CD8-positive, alpha-beta memory T cell (primary cell): ENCODE data around the gene PITPNM2. TPM values are rescaled to one million over a fixed set of nuclear protein-coding genes. Genes with fewer than 3 reads are reported as not detected.
"Not testable (repeated sequence)": the region's sequence is repeated elsewhere in the genome, so short reads cannot be mapped to it uniquely, and the experiment has no call there.

Experiments used
- CTCF ChIA-PET: fragments of 350-600 bp; sonication (Branson Sonifier 250); formaldehyde crosslinking; loops from one replicate; lab custom pipeline; 2021; ENCODE audit warnings: antibody characterized with exemption; lab: Charles Lee
- POLR2A ChIA-PET: fragments of 350-600 bp; sonication (Branson Sonifier 250); formaldehyde crosslinking; loops from one replicate; lab custom pipeline; 2021; ENCODE audit warnings: antibody characterized with exemption; lab: Charles Lee
- DNase-seq, 5 donors: peaks; one replicate each; pipeline versions ENCODE4 v3.0.0 to v3.0.0-alpha.2; 2020 to 2022; ENCODE audit warnings: mixed read lengths in 1 of 5
- H3K27ac ChIP-seq: one replicate; pipeline ENCODE4 v1.7.0; 2013; ENCODE audit warnings: low read depth, mild to moderate bottlenecking, low read length, moderate library complexity
- H3K27me3 ChIP-seq: 2 replicates; pipeline ENCODE4 v1.7.0; 2013; ENCODE audit warnings: low read length, mild to moderate bottlenecking; ENCODE audit not compliant: insufficient read depth, poor library complexity, severe bottlenecking
- H3K36me3 ChIP-seq: 2 replicates; pipeline ENCODE4 v1.7.0; 2013; ENCODE audit warnings: mild to moderate bottlenecking, low read length, moderate library complexity; ENCODE audit not compliant: insufficient read depth
- H3K4me1 ChIP-seq: 2 replicates; pipeline ENCODE4 v1.7.0; 2013; ENCODE audit warnings: mild to moderate bottlenecking, low read length, moderate library complexity; ENCODE audit not compliant: insufficient read depth
- H3K4me3 ChIP-seq: 2 replicates; pipeline ENCODE4 v1.7.0; 2013; ENCODE audit warnings: mild to moderate bottlenecking, low read length
- H3K9me3 ChIP-seq: 2 replicates; pipeline ENCODE4 v1.7.0; 2013; ENCODE audit warnings: mild to moderate bottlenecking, low read length
- H3K27ac Mint-ChIP-seq, 8 donors: one replicate each; pipeline ENCODE4 v1.8.0; 2020 to 2021; ENCODE audit warnings: mixed read lengths in 8 of 8, mild to moderate bottlenecking in 6 of 8, inconsistent platforms in 3 of 8, moderate library complexity in 3 of 8
- H3K27me3 Mint-ChIP-seq, 2 donors: one replicate each; pipeline ENCODE4 v1.8.0; 2020 to 2021; ENCODE audit warnings: mixed read lengths in 2 of 2, mild to moderate bottlenecking in 1 of 2, moderate library complexity in 1 of 2
- H3K36me3 Mint-ChIP-seq, 3 donors: one replicate each; pipeline ENCODE4 v1.8.0; 2020 to 2021; ENCODE audit warnings: mixed read lengths in 3 of 3, inconsistent platforms in 1 of 3, mild to moderate bottlenecking in 1 of 3
- H3K4me1 Mint-ChIP-seq, 3 donors: one replicate each; pipeline ENCODE4 v1.8.0; 2020 to 2021; ENCODE audit warnings: mixed read lengths in 3 of 3, inconsistent platforms in 1 of 3, mild to moderate bottlenecking in 1 of 3
- H3K4me3 Mint-ChIP-seq, 7 donors: one replicate each; pipeline ENCODE4 v1.8.0; 2020 to 2021; ENCODE audit warnings: mixed read lengths in 7 of 7, mild to moderate bottlenecking in 6 of 7, moderate library complexity in 4 of 7, inconsistent platforms in 2 of 7
- H3K9me3 Mint-ChIP-seq, 5 donors: one replicate each; pipeline ENCODE4 v1.8.0; 2020 to 2022; ENCODE audit warnings: mixed read lengths in 5 of 5, mild to moderate bottlenecking in 3 of 5, moderate library complexity in 2 of 5, inconsistent platforms in 1 of 5
- polyA plus RNA-seq: library from polyadenylated mRNA; unstranded; fragments of 300-500 nt; fragmentation: Illumina TruSeq; gene quantifications from one replicate; pipeline ENCODE4 v1.2.3, GENCODE V29; 2021
- total RNA-seq, 2 experiments: library from RNA; stranded (reverse); gene quantifications; one replicate each; pipeline ENCODE4 v1.2.3, GENCODE V29; 2021

Gene PITPNM2
- total and polyA plus RNA-seq, 3 experiments from 2014 or later = 1.8 to 6.1 (median 5.1) TPM

GRCh38 chr12:123107926-123108681, 42.8 kb downstream of the PITPNM2 start:
- no peak overlapping the region for H3K4me3 ChIP-seq
- H3K27ac ChIP-seq = no peak overlapping the region
- POLR2A ChIA-PET = interaction anchor here (1.4 kb wide), 1 partner anchor 124 kb away, joined by 15 read pairs; the partner anchor contains the start of genes MPHOSPH9 and MTRFR

GRCh38 chr12:123106640-123107359, 44.1 kb downstream of the PITPNM2 start:
- DNase-seq = peak; percentile 10 to 79 (median 35)
- H3K9me3 ChIP-seq = no peaks in the 10 kb centered on the region
- H3K27ac ChIP-seq = peak overlapping the region; percentile 20
- Mint-ChIP-seq H3K36me3 (peaks cover 0 to 4% (median 2%) of the 10 kb centered on the region in 3 donors), H3K4me1 (peaks cover 41 to 56% (median 44%) of the 10 kb centered on the region in 3 donors), H3K27ac (peak overlapping the region; percentile 84 to 98 (median 94)), H3K4me3 (peak overlapping the region in 6 of 7 donors; percentile 61 to 89 (median 74)), H3K9me3 (no peaks in the 10 kb centered on the region), H3K27me3 (peaks cover 0 to 4% of the 10 kb centered on the region in 2 donors)
- H3K27me3 ChIP-seq = no peaks in the 10 kb centered on the region
- POLR2A ChIA-PET = interaction anchor here (0.9 to 1.4 kb wide), 2 partner anchors 16 to 126 kb away, joined by 3 to 15 read pairs; partner anchors contain the start of genes MPHOSPH9 and MTRFR
- CTCF ChIA-PET = interaction anchor here (0.7 to 1.5 kb wide), 5 partner anchors 9 to 127 kb away, joined by 3 to 7 read pairs (median 3); partner anchors contain the start of gene MTRFR
- peak overlapping the region; percentile 47 for H3K4me3 ChIP-seq
- H3K36me3 ChIP-seq = no peaks in the 10 kb centered on the region
- H3K4me1 ChIP-seq = peaks cover 43% of the 10 kb centered on the region

More at GRCh38 chr12:123107926-123108681, 42.8 kb downstream of the PITPNM2 start:
- Histone ChIP-seq H3K9me3 (no peaks in the 10 kb centered on the region), H3K4me1 (peaks cover 40% of the 10 kb centered on the region), H3K36me3 (no peaks in the 10 kb centered on the region), H3K27me3 (no peaks in the 10 kb centered on the region)
- Mint-ChIP-seq H3K27ac (peak overlapping the region; percentile 84 to 97 (median 92)), H3K36me3 (peaks cover 0 to 4% (median 0%) of the 10 kb centered on the region in 3 donors), H3K4me3 (peak overlapping the region in 2 of 7 donors; percentile 8 to 56), H3K27me3 (peaks cover 0 to 4% of the 10 kb centered on the region in 2 donors), H3K9me3 (no peaks in the 10 kb centered on the region), H3K4me1 (peaks cover 37 to 59% (median 47%) of the 10 kb centered on the region in 3 donors)
- CTCF ChIA-PET = interaction anchor here (1.3 kb wide), 2 partner anchors 10 to 13 kb away, joined by 3 to 4 read pairs; no protein-coding TSS in a partner anchor
- DNase-seq = no peak

GRCh38 chr12:123105211-123105826, 45.6 kb downstream of the PITPNM2 start:
- Mint-ChIP-seq H3K9me3 (no peaks in the 10 kb centered on the region), H3K27ac (peak overlapping the region; percentile 9 to 95 (median 83)), H3K36me3 (peaks cover 0 to 4% (median 2%) of the 10 kb centered on the region in 3 donors), H3K27me3 (peaks cover 0 to 3% of the 10 kb centered on the region in 2 donors), H3K4me3 (peak overlapping the region in 4 of 7 donors; percentile 4 to 25 (median 14)), H3K4me1 (peaks cover 36 to 44% (median 37%) of the 10 kb centered on the region in 3 donors)
- H3K4me1 ChIP-seq = peaks cover 39% of the 10 kb centered on the region
- no peaks in the 10 kb centered on the region for H3K9me3 ChIP-seq
- CTCF ChIA-PET = interaction anchor here (1.7 kb wide), 1 partner anchor 132 kb away, joined by 5 read pairs; no protein-coding TSS in a partner anchor
- no peaks in the 10 kb centered on the region for H3K27me3 ChIP-seq
- H3K4me3 ChIP-seq = no peak overlapping the region
- DNase-seq = no peak
- H3K27ac ChIP-seq = no peak overlapping the region
- no peaks in the 10 kb centered on the region for H3K36me3 ChIP-seq
- POLR2A ChIA-PET = no interaction called here

DNA sequence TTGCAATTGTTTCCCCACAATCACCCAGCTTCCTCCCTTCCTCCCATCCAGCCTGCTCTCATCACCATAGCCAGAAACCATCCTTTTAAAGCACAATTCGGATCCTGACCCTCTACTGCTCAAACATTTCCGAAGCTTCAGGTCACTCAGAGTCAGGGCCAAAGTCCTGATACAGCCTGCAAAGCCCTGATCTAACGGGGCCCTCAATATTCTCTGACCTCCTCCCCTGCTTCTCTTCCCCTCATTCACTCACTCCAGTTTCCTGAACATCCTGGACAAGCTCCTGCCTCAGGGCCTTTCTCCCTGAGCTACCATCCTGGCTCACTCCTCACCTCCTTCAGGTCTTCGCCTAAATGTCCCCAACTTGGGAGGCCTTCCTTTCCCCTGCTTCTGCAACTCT, 46.1 kb downstream of the PITPNM2 start:
- Mint-ChIP-seq H3K9me3 (no peaks in the 10 kb centered on the region), H3K27ac (peak overlapping the region in 3 of 8 donors; percentile 53 to 87 (median 58)), H3K4me1 (peaks cover 36 to 44% (median 37%) of the 10 kb centered on the region in 3 donors), H3K27me3 (peaks cover 0 to 2% of the 10 kb centered on the region in 2 donors), H3K36me3 (peaks cover 0 to 4% (median 2%) of the 10 kb centered on the region in 3 donors), H3K4me3 (no peak overlapping the region)
- CTCF ChIA-PET = interaction anchor here (0.5 to 1.7 kb wide), 2 partner anchors 133 to 290 kb away, joined by 3 to 5 read pairs; no protein-coding TSS in a partner anchor
- peaks cover 39% of the 10 kb centered on the region for H3K4me1 ChIP-seq
- POLR2A ChIA-PET = no interaction called here
- H3K27ac ChIP-seq = no peak overlapping the region
- H3K4me3 ChIP-seq = no peak overlapping the region
- no peaks in the 10 kb centered on the region for H3K27me3 ChIP-seq
- H3K36me3 ChIP-seq = no peaks in the 10 kb centered on the region
- DNase-seq = no peak
- H3K9me3 ChIP-seq = no peaks in the 10 kb centered on the region

- peaks cover 39% of the 10 kb centered on the region for H3K4me1 ChIP-seq
- H3K36me3 Mint-ChIP-seq, H3K36me3 ChIP-seq, H3K27ac ChIP-seq, H3K9me3 Mint-ChIP-seq, H3K9me3 ChIP-seq, H3K4me3 ChIP-seq, H3K27me3 Mint-ChIP-seq, H3K27ac Mint-ChIP-seq, DNase-seq, POLR2A ChIA-PET, H3K27me3 ChIP-seq: not testable (repeated sequence)
- peaks cover 36 to 44% (median 37%) of the 10 kb centered on the region in 3 donors for H3K4me1 Mint-ChIP-seq
- CTCF ChIA-PET = interaction anchor here (0.5 to 1.7 kb wide), 2 partner anchors 134 to 290 kb away, joined by 3 to 5 read pairs; no protein-coding TSS in a partner anchor
- H3K4me3 Mint-ChIP-seq = peak overlapping the region in 1 of 7 donors; percentile 54
These were observed 46.8 kb downstream of the PITPNM2 start for GRCh38 chr12:123104094-123104493.

- DNase-seq = no peak
- Mint-ChIP-seq H3K27ac (peak overlapping the region in 2 of 8 donors; percentile 10 to 90), H3K9me3 (no peaks in the 10 kb centered on the region), H3K36me3 (peaks cover 0 to 4% (median 2%) of the 10 kb centered on the region in 3 donors), H3K27me3 (peaks cover 0 to 2% of the 10 kb centered on the region in 2 donors), H3K4me3 (no peak overlapping the region), H3K4me1 (peaks cover 33 to 41% (median 33%) of the 10 kb centered on the region in 3 donors)
- Histone ChIP-seq H3K9me3 (no peaks in the 10 kb centered on the region), H3K36me3 (no peaks in the 10 kb centered on the region), H3K4me1 (peaks cover 35% of the 10 kb centered on the region), H3K27me3 (no peaks in the 10 kb centered on the region), H3K27ac (no peak overlapping the region), H3K4me3 (no peak overlapping the region)
- ChIA-PET CTCF (interaction anchor here (1.7 kb wide), 1 partner anchor 12 kb away, joined by 4 read pairs; no protein-coding TSS in a partner anchor), POLR2A (no interaction called here)
These were observed 47.9 kb downstream of the PITPNM2 start for GRCh38 chr12:123102781-123103503.

GRCh38 chr12:123102366-123102765, 48.5 kb downstream of the PITPNM2 start:
- Mint-ChIP-seq H3K36me3 (peaks cover 0 to 2% (median 0%) of the 10 kb centered on the region in 3 donors), H3K4me3 (no peak overlapping the region), H3K27ac (peak overlapping the region in 3 of 8 donors; percentile 17 to 54 (median 40)), H3K9me3 (no peaks in the 10 kb centered on the region), H3K4me1 (peaks cover 27 to 35% (median 28%) of the 10 kb centered on the region in 3 donors), H3K27me3 (peaks cover 0 to 2% of the 10 kb centered on the region in 2 donors)
- CTCF ChIA-PET = interaction anchor here (1.1 to 1.7 kb wide), 2 partner anchors 12 to 59 kb away, joined by 3 to 4 read pairs; no protein-coding TSS in a partner anchor
- Histone ChIP-seq H3K4me3 (no peak overlapping the region), H3K36me3 (no peaks in the 10 kb centered on the region), H3K27me3 (no peaks in the 10 kb centered on the region), H3K27ac (no peak overlapping the region), H3K9me3 (no peaks in the 10 kb centered on the region), H3K4me1 (peaks cover 29% of the 10 kb centered on the region)
- POLR2A ChIA-PET = no interaction called here
- DNase-seq = no peak
